ENCODE measurements around the gene TEX48. TPM values are rescaled to one million over a fixed set of nuclear protein-coding genes. Genes with fewer than 3 reads are reported as not detected.

The TEX48 gene
- total and polyA plus RNA-seq, 2 experiments from 2014 or later: not detected

GRCh38 chr9:114666851-114667250 is 15.1 kb downstream of the TEX48 start:
- no peaks in the 10 kb centered on the region for H3F3A ChIP-seq (replicated peaks; ENCODE audit: low read depth)
- no peak overlapping the region for H3K4me3 Mint-ChIP-seq
- H3K4me1 ChIP-seq (ENCODE audit: insufficient read depth): no peaks in the 10 kb centered on the region; the same call in 1 of the 2 replicates
- H3K4me1 Mint-ChIP-seq: peaks cover 11% of the 10 kb centered on the region
- H3K27me3 ChIP-seq (ENCODE audit: insufficient read depth): no peaks in the 10 kb centered on the region
- DNase-seq (ENCODE audit: low spot score) (no peak), ATAC-seq (no peak)
- H3K27ac ChIP-seq (ENCODE audit: low read depth): no peak overlapping the region
- H3K79me2 ChIP-seq (replicated peaks; ENCODE audit: insufficient read depth): no peaks in the 10 kb centered on the region
- peaks cover 5% of the 10 kb centered on the region for H3K27me3 Mint-ChIP-seq (ENCODE audit: insufficient read depth, low read depth, poor library complexity)
- no peaks in the 10 kb centered on the region for H3K9me3 Mint-ChIP-seq
- no peaks in the 10 kb centered on the region for H3K36me3 ChIP-seq (ENCODE audit: insufficient read depth)
- H3K36me3 Mint-ChIP-seq (ENCODE audit: low read depth): no peaks in the 10 kb centered on the region
- no peak overlapping the region for H3K4me2 ChIP-seq
- H2AFZ ChIP-seq: no peak overlapping the region
- H3K27ac Mint-ChIP-seq: no peak overlapping the region
- TF ChIP-seq EZH2phosphoT487 (IDR thresholded peaks at IDR 0.05; ENCODE audit: unreplicated experiment) (no peak), STAT1 (IDR thresholded peaks at IDR 0.05; ENCODE audit: unreplicated experiment) (no peak), CREB1 (CRISPR knock-in tag; IDR thresholded peaks at IDR 0.05; ENCODE audit: low read depth) (no peak), EZH2 (IDR thresholded peaks at IDR 0.05; ENCODE audit: low read depth, unreplicated experiment) (no peak), POLR2AphosphoS5 (IDR thresholded peaks at IDR 0.05; ENCODE audit: low read depth) (no peak), CTCF (conservative IDR thresholded peaks at IDR 0.05; ENCODE audit: low read depth in 2 of 2) (no peak), REST (IDR thresholded peaks at IDR 0.05; ENCODE audit: unreplicated experiment) (no peak), ZNF331 (CRISPR knock-in tag; IDR thresholded peaks at IDR 0.05; ENCODE audit: low read depth) (no peak), JUNB (IDR thresholded peaks at IDR 0.05; ENCODE audit: unreplicated experiment) (no peak), ETS1 (IDR thresholded peaks at IDR 0.05) (no peak), ZNF114 (CRISPR knock-in tag; IDR thresholded peaks at IDR 0.05) (no peak), ZNF462 (CRISPR knock-in tag; IDR thresholded peaks at IDR 0.05) (no peak), NANOG (IDR thresholded peaks at IDR 0.05; ENCODE audit: borderline replicate concordance) (no peak)
- H3K9me2 ChIP-seq (ENCODE audit: insufficient read depth): no peaks in the 10 kb centered on the region
- H3K4me3 ChIP-seq: no peak overlapping the region
- H4K20me1 ChIP-seq (replicated peaks; ENCODE audit: insufficient read depth): no peaks in the 10 kb centered on the region
